ENCODE measurements around the gene OR2J2. TPM values are rescaled to one million over a fixed set of nuclear protein-coding genes. Genes with fewer than 3 reads are reported as not detected.
"Not testable (repeated sequence)": the region's sequence is repeated elsewhere in the genome, so short reads cannot be mapped to it uniquely, and the experiment has no call there.

The OR2J2 gene
- total and polyA plus RNA-seq, 9 of the 15 experiments (the other 6 are each of a cell fraction or from before 2014, with no cell fraction given) = not detected

DNA sequence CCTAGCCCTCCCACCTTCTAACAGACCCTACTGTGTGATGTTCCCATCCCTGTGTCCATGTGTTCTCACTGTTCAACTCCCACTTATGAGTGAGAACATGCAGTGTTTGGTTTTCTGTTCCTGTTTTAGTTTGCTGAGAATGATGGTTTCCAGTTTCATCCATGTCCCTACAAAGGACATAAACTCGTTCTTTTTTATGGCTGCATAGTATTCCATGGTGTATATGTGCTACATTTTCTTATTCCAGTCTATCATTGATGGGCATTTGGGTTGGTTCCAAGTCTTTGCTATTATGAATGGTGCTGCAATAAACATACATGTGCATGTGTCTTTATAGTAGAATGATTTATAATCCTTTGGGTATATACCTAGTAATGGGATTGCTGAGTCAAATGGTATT is 18.0 kb downstream of the OR2J2 start:
- intact Hi-C loops (cut with micrococcal nuclease) = not testable (repeated sequence)

DNA sequence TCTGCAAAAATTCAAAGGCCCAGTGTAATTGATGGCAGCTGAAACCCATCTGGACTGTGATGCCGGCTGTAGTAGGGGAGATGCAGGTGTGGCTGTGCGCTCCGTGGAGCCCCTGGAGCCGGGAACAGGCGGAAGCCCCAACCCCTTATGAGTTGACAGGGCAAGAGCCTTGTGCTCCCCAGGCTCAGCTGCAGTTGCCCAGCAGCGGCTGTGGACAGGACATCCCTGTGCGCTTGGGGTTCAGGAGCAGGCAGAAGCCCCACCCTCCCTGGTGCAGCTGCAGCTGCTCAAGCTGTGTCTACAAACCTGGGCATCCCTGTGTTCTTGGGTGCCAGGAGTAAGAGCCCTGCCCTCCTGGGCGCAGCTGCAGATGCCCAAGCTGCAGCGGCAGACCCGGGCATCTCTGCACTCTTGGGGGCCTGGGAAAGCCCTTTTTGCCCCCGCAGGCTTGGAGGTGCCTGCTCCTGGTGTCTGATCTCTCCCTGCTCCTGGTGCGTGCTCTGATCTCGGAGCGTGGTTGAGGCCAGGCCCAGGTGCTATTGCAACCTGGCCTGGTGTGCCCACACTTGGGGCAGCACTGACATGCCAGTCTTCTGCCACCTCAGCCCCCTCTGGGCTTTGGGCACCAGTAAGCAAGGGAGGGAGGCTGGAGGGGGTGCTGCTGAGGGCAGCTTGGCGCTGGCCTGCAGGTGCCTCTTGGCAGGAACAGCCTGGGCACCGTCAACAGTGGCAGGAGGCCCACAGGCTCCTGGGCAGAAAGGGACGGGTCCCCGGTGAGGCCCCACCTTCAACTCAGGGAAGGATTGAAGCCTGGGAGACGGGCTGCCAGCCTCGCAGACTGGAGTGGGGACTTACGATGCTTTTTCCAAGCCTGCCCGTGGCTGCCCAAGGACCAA is 30.3 kb downstream of the OR2J2 start:
- ATAC-seq = no peak
- Histone ChIP-seq H4K20me1 (replicated peaks; ENCODE audit: control insufficient read depth, insufficient read depth, low read length) (no peaks in the 10 kb centered on the region), H3K4me3 (no peak overlapping the region), H2AFZ (ENCODE audit: low read depth, low read length) (no peak overlapping the region), H3K36me3 (ENCODE audit: control insufficient read depth, insufficient read depth, low read length) (no peaks in the 10 kb centered on the region), H3K27ac (ENCODE audit: extremely low read depth, low read depth, low read length) (no peak overlapping the region), H3K4me2 (ENCODE audit: insufficient read depth, low read length) (no peak overlapping the region), H3K27me3 (ENCODE audit: control insufficient read depth in 2 of 2, insufficient read depth in 2 of 2, low read length in 2 of 2) (no peaks in the 10 kb centered on the region), H3K9me1 (ENCODE audit: control insufficient read depth, insufficient read depth, low read length) (no peaks in the 10 kb centered on the region), H3K4me1 (replicated peaks in 1 of 2; ENCODE audit: control insufficient read depth in 2 of 2, insufficient read depth in 2 of 2, low read length in 2 of 2) (no peaks in the 10 kb centered on the region), H3K9me3 (replicated peaks; ENCODE audit: control insufficient read depth, insufficient read depth, low read depth, low read length) (no peaks in the 10 kb centered on the region), H3K9ac (ENCODE audit: insufficient read depth in 1 of 2, low read depth in 2 of 2, low read length in 2 of 2) (no peak overlapping the region), H3K79me2 (ENCODE audit: control insufficient read depth, insufficient read depth, low read length) (no peaks in the 10 kb centered on the region)
- in situ Hi-C loops (cut with MboI) = loop anchor here (25.0 kb wide), 1 partner anchor 364 kb away; no protein-coding TSS in a partner anchor
- intact Hi-C loops (cut with micrococcal nuclease) = no loop called here
- POLR2A ChIA-PET = interaction anchor here (1.3 kb wide), 1 partner anchor 12 kb away, joined by 5 read pairs; no protein-coding TSS in a partner anchor
- no peak for DNase-seq (ENCODE audit: extremely low read depth in 1 of 4, low spot score in 3 of 4)
- FAIRE-seq = no peak
- WGBS (ENCODE audit: insufficient coverage, low coverage, missing lambda C conversion rate) = 2% methylated on average over 22 of the region's 22 CpGs
- CTCF ChIA-PET (ENCODE audit: low intra/inter-chr PET ratio) = no interaction called here
- BruUV-seq (replicated peaks) = no TSS peak
- TF ChIP-seq, protein P1, sequence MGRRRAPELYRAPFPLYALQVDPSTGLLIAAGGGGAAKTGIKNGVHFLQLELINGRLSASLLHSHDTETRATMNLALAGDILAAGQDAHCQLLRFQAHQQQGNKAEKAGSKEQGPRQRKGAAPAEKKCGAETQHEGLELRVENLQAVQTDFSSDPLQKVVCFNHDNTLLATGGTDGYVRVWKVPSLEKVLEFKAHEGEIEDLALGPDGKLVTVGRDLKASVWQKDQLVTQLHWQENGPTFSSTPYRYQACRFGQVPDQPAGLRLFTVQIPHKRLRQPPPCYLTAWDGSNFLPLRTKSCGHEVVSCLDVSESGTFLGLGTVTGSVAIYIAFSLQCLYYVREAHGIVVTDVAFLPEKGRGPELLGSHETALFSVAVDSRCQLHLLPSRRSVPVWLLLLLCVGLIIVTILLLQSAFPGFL (CRISPR knock-in tag; IDR thresholded peaks at IDR 0.05) = no peak
- TF ChIP-seq ZNF830 (CRISPR knock-in tag; IDR thresholded peaks at IDR 0.05) = no peak
- no peak for TF ChIP-seq PTRF (tag; IDR thresholded peaks at IDR 0.05)
- no peak for TF ChIP-seq HNRNPLL (IDR thresholded peaks at IDR 0.05; ENCODE audit: low read depth, low read length, poor library complexity, severe bottlenecking)
- TF ChIP-seq EHMT2 (IDR thresholded peaks at IDR 0.05) = no peak
- no peak for TF ChIP-seq PCBP2 (IDR thresholded peaks at IDR 0.05; ENCODE audit: low read depth, low read length, poor library complexity, severe bottlenecking)
- TF ChIP-seq BACH1 (tag; IDR thresholded peaks at IDR 0.05) = no peak
- no peak for TF ChIP-seq YY1 (IDR thresholded peaks at IDR 0.05; ENCODE audit: borderline replicate concordance in 1 of 3, control insufficient read depth in 1 of 3, extremely low read depth in 1 of 3, insufficient read depth in 3 of 3, insufficient read length in 1 of 3, insufficient replicate concordance in 2 of 3, low read depth in 1 of 3, low read length in 2 of 3)
- no peak for TF ChIP-seq TCF7L2 (IDR thresholded peaks at IDR 0.05; ENCODE audit: low read depth, low read length)
- TF ChIP-seq, protein P2, sequence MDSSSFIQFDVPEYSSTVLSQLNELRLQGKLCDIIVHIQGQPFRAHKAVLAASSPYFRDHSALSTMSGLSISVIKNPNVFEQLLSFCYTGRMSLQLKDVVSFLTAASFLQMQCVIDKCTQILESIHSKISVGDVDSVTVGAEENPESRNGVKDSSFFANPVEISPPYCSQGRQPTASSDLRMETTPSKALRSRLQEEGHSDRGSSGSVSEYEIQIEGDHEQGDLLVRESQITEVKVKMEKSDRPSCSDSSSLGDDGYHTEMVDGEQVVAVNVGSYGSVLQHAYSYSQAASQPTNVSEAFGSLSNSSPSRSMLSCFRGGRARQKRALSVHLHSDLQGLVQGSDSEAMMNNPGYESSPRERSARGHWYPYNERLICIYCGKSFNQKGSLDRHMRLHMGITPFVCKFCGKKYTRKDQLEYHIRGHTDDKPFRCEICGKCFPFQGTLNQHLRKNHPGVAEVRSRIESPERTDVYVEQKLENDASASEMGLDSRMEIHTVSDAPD (CRISPR knock-in tag; IDR thresholded peaks at IDR 0.05) = no peak

More for the DNA sequence above, 18.0 kb downstream of the OR2J2 start:
- H3K4me3 ChIP-seq; in situ Hi-C loops (cut with MboI); H3K4me2 ChIP-seq (ENCODE audit: insufficient read depth, low read length); H3K27ac ChIP-seq (ENCODE audit: extremely low read depth, low read depth, low read length); H2AFZ ChIP-seq (ENCODE audit: low read depth, low read length); FAIRE-seq; H3K27me3 ChIP-seq (ENCODE audit: control insufficient read depth in 2 of 2, insufficient read depth in 2 of 2, low read length in 2 of 2); H3K36me3 ChIP-seq (ENCODE audit: control insufficient read depth, insufficient read depth, low read length); H4K20me1 ChIP-seq (replicated peaks; ENCODE audit: control insufficient read depth, insufficient read depth, low read length); H3K9me3 ChIP-seq (replicated peaks; ENCODE audit: control insufficient read depth, insufficient read depth, low read depth, low read length); BruUV-seq (replicated peaks); H3K9ac ChIP-seq (ENCODE audit: insufficient read depth in 1 of 2, low read depth in 2 of 2, low read length in 2 of 2); ATAC-seq; H3K4me1 ChIP-seq (replicated peaks in 1 of 2; ENCODE audit: control insufficient read depth in 2 of 2, insufficient read depth in 2 of 2, low read length in 2 of 2); DNase-seq (ENCODE audit: extremely low read depth in 1 of 4, low spot score in 3 of 4); H3K9me1 ChIP-seq (ENCODE audit: control insufficient read depth, insufficient read depth, low read length); H3K79me2 ChIP-seq (ENCODE audit: control insufficient read depth, insufficient read depth, low read length); CTCF ChIA-PET (ENCODE audit: low intra/inter-chr PET ratio): not testable (repeated sequence)
- WGBS (ENCODE audit: insufficient coverage, low coverage, missing lambda C conversion rate) = 0% methylated on average over 1 of the region's 1 CpG
- POLR2A ChIA-PET = interaction anchor here (0.6 kb wide), 1 partner anchor 115 kb away, joined by 3 read pairs; no protein-coding TSS in a partner anchor
- TF ChIP-seq ZNF146 (CRISPR knock-in tag; IDR thresholded peaks at IDR 0.05; ENCODE audit: unreplicated experiment) = peak; percentile 54
